ENCODE data around the gene CREB5.

Gene CREB5

GRCh38 chr7:28658381-28658780 lies 246.1 kb downstream of the CREB5 start:
- peaks cover 16% of the 10 kb centered on the region for H3K4me1 ChIP-seq (ENCODE audit: insufficient read depth, low read length, poor library complexity, severe bottlenecking)
- peaks cover 12% of the 10 kb centered on the region for H3F3A ChIP-seq (ENCODE audit: low read depth)
- peaks cover 16% of the 10 kb centered on the region; the same call in 1 of the 2 replicates for H3K9me3 ChIP-seq (ENCODE audit: insufficient read depth, low read depth, low read length)
- no peak overlapping the region for H2AFZ ChIP-seq (ENCODE audit: low read length)
- no peaks in the 10 kb centered on the region for H3K9me2 ChIP-seq (replicated peaks; ENCODE audit: low read depth, low read length)
- H4K20me1 ChIP-seq (ENCODE audit: insufficient read depth, low read length, poor library complexity, severe bottlenecking), result no peaks in the 10 kb centered on the region
- no peaks in the 10 kb centered on the region for H3K79me2 ChIP-seq (ENCODE audit: insufficient read depth, low read length)
- no peak overlapping the region for H3K4me3 ChIP-seq (ENCODE audit: low read length, poor library complexity, severe bottlenecking)
- H3K4me2 ChIP-seq (ENCODE audit: low read depth, low read length, poor library complexity, severe bottlenecking), result no peak overlapping the region
- no peak overlapping the region for H3K9ac ChIP-seq (ENCODE audit: low read depth, low read length, poor library complexity, severe bottlenecking)
- no peaks in the 10 kb centered on the region for H3K27me3 ChIP-seq (ENCODE audit: insufficient read depth, low read length, poor library complexity, severe bottlenecking)
- H3K36me3 ChIP-seq (ENCODE audit: insufficient read depth, low read length), result no peaks in the 10 kb centered on the region
- TF ChIP-seq EZH2phosphoT487 (IDR thresholded peaks at IDR 0.05; ENCODE audit: borderline replicate concordance), result no peak
- TF ChIP-seq, protein P1, sequence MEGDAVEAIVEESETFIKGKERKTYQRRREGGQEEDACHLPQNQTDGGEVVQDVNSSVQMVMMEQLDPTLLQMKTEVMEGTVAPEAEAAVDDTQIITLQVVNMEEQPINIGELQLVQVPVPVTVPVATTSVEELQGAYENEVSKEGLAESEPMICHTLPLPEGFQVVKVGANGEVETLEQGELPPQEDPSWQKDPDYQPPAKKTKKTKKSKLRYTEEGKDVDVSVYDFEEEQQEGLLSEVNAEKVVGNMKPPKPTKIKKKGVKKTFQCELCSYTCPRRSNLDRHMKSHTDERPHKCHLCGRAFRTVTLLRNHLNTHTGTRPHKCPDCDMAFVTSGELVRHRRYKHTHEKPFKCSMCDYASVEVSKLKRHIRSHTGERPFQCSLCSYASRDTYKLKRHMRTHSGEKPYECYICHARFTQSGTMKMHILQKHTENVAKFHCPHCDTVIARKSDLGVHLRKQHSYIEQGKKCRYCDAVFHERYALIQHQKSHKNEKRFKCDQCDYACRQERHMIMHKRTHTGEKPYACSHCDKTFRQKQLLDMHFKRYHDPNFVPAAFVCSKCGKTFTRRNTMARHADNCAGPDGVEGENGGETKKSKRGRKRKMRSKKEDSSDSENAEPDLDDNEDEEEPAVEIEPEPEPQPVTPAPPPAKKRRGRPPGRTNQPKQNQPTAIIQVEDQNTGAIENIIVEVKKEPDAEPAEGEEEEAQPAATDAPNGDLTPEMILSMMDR (conservative IDR thresholded peaks at IDR 0.05; ENCODE audit: low read length), result no peak

GRCh38 chr7:28660132-28660531 lies 247.8 kb downstream of the CREB5 start:
- TF ChIP-seq, protein P1 (conservative IDR thresholded peaks at IDR 0.05; ENCODE audit: low read length), result no peak
- no peak for TF ChIP-seq EZH2phosphoT487 (IDR thresholded peaks at IDR 0.05; ENCODE audit: borderline replicate concordance)
- peaks cover 24% of the 10 kb centered on the region for H3K4me1 ChIP-seq (ENCODE audit: insufficient read depth, low read length, poor library complexity, severe bottlenecking)

GRCh38 chr7:28661826-28662595 lies 249.7 kb downstream of the CREB5 start:
- Histone ChIP-seq H3F3A (ENCODE audit: low read depth) (peaks cover 12% of the 10 kb centered on the region), H3K79me2 (ENCODE audit: insufficient read depth, low read length) (no peaks in the 10 kb centered on the region), H3K9me3 (ENCODE audit: insufficient read depth, low read depth, low read length) (peaks cover 16% of the 10 kb centered on the region; the same call in 1 of the 2 replicates), H2AFZ (ENCODE audit: low read length) (peak overlapping the region; percentile 15), H3K9me2 (replicated peaks; ENCODE audit: low read depth, low read length) (no peaks in the 10 kb centered on the region), H3K27me3 (ENCODE audit: insufficient read depth, low read length, poor library complexity, severe bottlenecking) (no peaks in the 10 kb centered on the region), H3K4me3 (ENCODE audit: low read length, poor library complexity, severe bottlenecking) (peak overlapping the region; percentile 61), H3K36me3 (ENCODE audit: insufficient read depth, low read length) (no peaks in the 10 kb centered on the region), H3K9ac (ENCODE audit: low read depth, low read length, poor library complexity, severe bottlenecking) (peak overlapping the region; percentile 20), H3K4me1 (ENCODE audit: insufficient read depth, low read length, poor library complexity, severe bottlenecking) (peaks cover 29% of the 10 kb centered on the region), H3K4me2 (ENCODE audit: low read depth, low read length, poor library complexity, severe bottlenecking) (peak overlapping the region; percentile 69), H4K20me1 (ENCODE audit: insufficient read depth, low read length, poor library complexity, severe bottlenecking) (no peaks in the 10 kb centered on the region)
- TF ChIP-seq EZH2phosphoT487 (IDR thresholded peaks at IDR 0.05; ENCODE audit: borderline replicate concordance), result no peak
- TF ChIP-seq, protein P1 (conservative IDR thresholded peaks at IDR 0.05; ENCODE audit: low read length), result no peak

More at GRCh38 chr7:28660132-28660531, 247.8 kb downstream of the CREB5 start:
- Histone ChIP-seq H3K27me3 (ENCODE audit: insufficient read depth, low read length, poor library complexity, severe bottlenecking) (no peaks in the 10 kb centered on the region), H3K9ac (ENCODE audit: low read depth, low read length, poor library complexity, severe bottlenecking) (no peak overlapping the region), H3K36me3 (ENCODE audit: insufficient read depth, low read length) (no peaks in the 10 kb centered on the region), H3F3A (ENCODE audit: low read depth) (peaks cover 12% of the 10 kb centered on the region), H3K4me3 (ENCODE audit: low read length, poor library complexity, severe bottlenecking) (no peak overlapping the region), H3K9me3 (ENCODE audit: insufficient read depth, low read depth, low read length) (peaks cover 16% of the 10 kb centered on the region; the same call in 1 of the 2 replicates), H2AFZ (ENCODE audit: low read length) (no peak overlapping the region), H3K79me2 (ENCODE audit: insufficient read depth, low read length) (no peaks in the 10 kb centered on the region), H3K9me2 (replicated peaks; ENCODE audit: low read depth, low read length) (no peaks in the 10 kb centered on the region), H3K4me2 (ENCODE audit: low read depth, low read length, poor library complexity, severe bottlenecking) (no peak overlapping the region), H4K20me1 (ENCODE audit: insufficient read depth, low read length, poor library complexity, severe bottlenecking) (no peaks in the 10 kb centered on the region)

Measured in Loucy (cell line).